Posterior vena cava (tissue), 2 donors: ENCODE results near the gene BTN2A1. TPM values are rescaled to one million over a fixed set of nuclear protein-coding genes. Genes with fewer than 3 reads are reported as not detected.
A peak's percentile ranks its signal among the peaks of the same experiment; 100 is the strongest.
"Not testable (repeated sequence)": the region's sequence is repeated elsewhere in the genome, so short reads cannot be mapped to it uniquely, and the experiment has no call there.

Experiments
- DNase-seq: peaks from one replicate; pipeline ENCODE4 v3.0.0-alpha.2; 2020; ENCODE audit warnings: low spot score
- intact Hi-C, 2 donors: fragments of 100-400 bp; cut with DNase I; formaldehyde crosslinking; loops; one replicate each; pipeline versions ENCODE4 v1.14.1 to v1.14.2; 2022 to 2023
- total RNA-seq, 2 donors: library from RNA; stranded (reverse); fragmentation: NEBNext Ultra II Directional; extraction: Animal tissue kit (Norgen Biotek cat#: 25700); gene quantifications; one replicate each; pipeline ENCODE4 v1.2.1, GENCODE V29; 2021
- donor health status: DM: yes; HTN: yes; CAD: no.
- donor health status: DM: yes; HTN: yes; CAD: no.

BTN2A1 gene
- total RNA-seq, 2 donors from 2014 or later, result 26.2 to 30.0 TPM

- DNase-seq, result no peak
- intact Hi-C loops, result loop anchor here in 1 of 2 donors (10.0 kb wide), 1 partner anchor 46 kb away; no protein-coding TSS in a partner anchor
Measured at GRCh38 chr6:26478985-26479278, 21.2 kb downstream of the BTN2A1 start.

- intact Hi-C loops, result no loop called here
Measured at GRCh38 chr6:26482338-26482737, 24.6 kb downstream of the BTN2A1 start.

GRCh38 chr6:26483727-26484126 is 26.0 kb downstream of the BTN2A1 start:
- intact Hi-C loops, result no loop called here
- no peak for DNase-seq

More at GRCh38 chr6:26482338-26482737, 24.6 kb downstream of the BTN2A1 start:
- no peak for DNase-seq

GRCh38 chr6:26484161-26484560 is 26.4 kb downstream of the BTN2A1 start:
- intact Hi-C loops, result no loop called here
- no peak for DNase-seq

- intact Hi-C loops, result no loop called here
- DNase-seq, result no peak
Measured at GRCh38 chr6:26485112-26485780, 27.5 kb downstream of the BTN2A1 start.

- DNase-seq, result no peak
- intact Hi-C loops, result no loop called here
Measured at GRCh38 chr6:26486358-26486757, 28.6 kb downstream of the BTN2A1 start.

GRCh38 chr6:26487466-26487865 is 29.7 kb downstream of the BTN2A1 start:
- intact Hi-C loops, result no loop called here
- DNase-seq, result no peak

GRCh38 chr6:26489996-26490964 is 32.5 kb downstream of the BTN2A1 start:
- no peak for DNase-seq
- intact Hi-C loops, result no loop called here

- intact Hi-C loops, result no loop called here
- no peak for DNase-seq
Measured at GRCh38 chr6:26491604-26492003, 33.8 kb downstream of the BTN2A1 start.

GRCh38 chr6:26493258-26493657 is 35.5 kb downstream of the BTN2A1 start:
- intact Hi-C loops, result no loop called here
- no peak for DNase-seq

GRCh38 chr6:26494117-26494516 is 36.4 kb downstream of the BTN2A1 start:
- intact Hi-C loops, result no loop called here
- no peak for DNase-seq

- no peak for DNase-seq
- intact Hi-C loops, result no loop called here
Measured at GRCh38 chr6:26495281-26495680, 37.5 kb downstream of the BTN2A1 start.

GRCh38 chr6:26497610-26498009 is 39.9 kb downstream of the BTN2A1 start:
- DNase-seq, result no peak
- intact Hi-C loops, result no loop called here

- no peak for DNase-seq
- intact Hi-C loops, result no loop called here
Measured at GRCh38 chr6:26500102-26500501, 42.3 kb downstream of the BTN2A1 start, which contains the start of gene BTN1A1. Gene BTN1A1 (plus strand): TSS chr6:26500303. CDS start chr6:26501287, 984 bp downstream.

GRCh38 chr6:26501482-26501986 is 43.8 kb downstream of the BTN2A1 start:
- intact Hi-C loops, result no loop called here
- peak; percentile 83 for DNase-seq

GRCh38 chr6:26502165-26502564 is 44.4 kb downstream of the BTN2A1 start:
- intact Hi-C loops, result no loop called here
- DNase-seq, result no peak

GRCh38 chr6:26502626-26503025 is 44.9 kb downstream of the BTN2A1 start:
- DNase-seq, result no peak
- intact Hi-C loops, result no loop called here

- intact Hi-C loops, result no loop called here
- no peak for DNase-seq
Measured at GRCh38 chr6:26507658-26508057, 49.9 kb downstream of the BTN2A1 start.

- intact Hi-C loops, DNase-seq: not testable (repeated sequence)
Measured at GRCh38 chr6:26511033-26511432, 53.3 kb downstream of the BTN2A1 start.

GRCh38 chr6:26514984-26515383 is 57.2 kb downstream of the BTN2A1 start:
- DNase-seq, result no peak
- intact Hi-C loops, result no loop called here
